OCI-LY1 (cell line): ENCODE measurements around the gene ACTL9.
A peak's percentile ranks its signal among the peaks of the same experiment; 100 is the strongest.

Experiments
- H2AFZ ChIP-seq: fragments of 200-600 bp; sonication (generic), shearing (Covaris generic); 2 replicates; pipeline ENCODE4 v1.6.0; 2014; ENCODE audit warnings: antibody characterized with exemption, mild to moderate bottlenecking, low read length
- H3F3A ChIP-seq: fragments of 200-600 bp; sonication (generic), shearing (Covaris generic); 2 replicates; pipeline ENCODE4 v1.6.0; 2014; ENCODE audit warnings: mild to moderate bottlenecking, antibody characterized with exemption, low read length, moderate library complexity; ENCODE audit not compliant: insufficient read depth
- H3K27ac ChIP-seq: fragments of 200-600 bp; sonication (generic); 2 replicates; pipeline ENCODE4 v1.5.1; 2014; ENCODE audit warnings: low read length, mixed run types, mild to moderate bottlenecking, low read depth; ENCODE audit not compliant: poor library complexity, severe bottlenecking
- H3K27me3 ChIP-seq: fragments of 200-600 bp; sonication (generic); 2 replicates; pipeline ENCODE4 v1.6.0; 2014; ENCODE audit warnings: antibody characterized with exemption, mild to moderate bottlenecking, low read length, moderate library complexity; ENCODE audit not compliant: insufficient read depth
- H3K36me3 ChIP-seq: fragments of 200-600 bp; sonication (generic); 2 replicates; pipeline ENCODE4 v1.6.1; 2014; ENCODE audit warnings: mild to moderate bottlenecking, antibody characterized with exemption, low read length, moderate library complexity, mixed read lengths; ENCODE audit not compliant: insufficient read depth
- H3K4me1 ChIP-seq: fragments of 200-600 bp; sonication (generic); 2 replicates; pipeline ENCODE4 v1.5.1; 2014; ENCODE audit warnings: mild to moderate bottlenecking, low read length, moderate library complexity; ENCODE audit not compliant: insufficient read depth, severe bottlenecking
- H3K4me2 ChIP-seq: fragments of 200-600 bp; sonication (generic), shearing (Covaris generic); 2 replicates; pipeline ENCODE4 v1.6.1; 2014; ENCODE audit warnings: low read length
- H3K4me3 ChIP-seq: fragments of 200-600 bp; sonication (generic); 2 replicates; pipeline ENCODE4 v1.5.1; 2014; ENCODE audit warnings: low read length, low read depth, mild to moderate bottlenecking, mixed read lengths; ENCODE audit not compliant: poor library complexity, severe bottlenecking
- H3K79me2 ChIP-seq: fragments of 200-600 bp; shearing (Covaris generic); 2 replicates; pipeline ENCODE4 v1.6.1; 2016; ENCODE audit warnings: mixed run types, low read length, mixed read lengths; ENCODE audit not compliant: insufficient read depth
- H3K9ac ChIP-seq: fragments of 200-600 bp; sonication (generic), shearing (Covaris generic); 2 replicates; pipeline ENCODE4 v1.6.1; 2014; ENCODE audit warnings: mild to moderate bottlenecking, low read length, mixed read lengths
- H3K9me2 ChIP-seq: fragments of 200-600 bp; sonication (generic), shearing (Covaris generic); 2 replicates; pipeline ENCODE4 v1.6.1; 2014; ENCODE audit warnings: low read depth, mild to moderate bottlenecking, low read length, mixed read lengths
- H3K9me3 ChIP-seq: fragments of 200-600 bp; shearing (Covaris generic); 2 replicates; pipeline ENCODE4 v1.6.1; 2014; ENCODE audit warnings: low read length, mixed read lengths
- H4K20me1 ChIP-seq: fragments of 200-600 bp; sonication (generic), shearing (Covaris generic); 2 replicates; pipeline ENCODE4 v1.6.0; 2016; ENCODE audit warnings: mild to moderate bottlenecking, low read length; ENCODE audit not compliant: insufficient read depth
- EZH2 ChIP-seq: fragments of 200-600 bp; sonication (generic), shearing (Covaris generic); IDR thresholded peaks from 2 replicates; pipeline ENCODE4 v1.8.0; 2017; ENCODE audit warnings: borderline replicate concordance, mixed run types, mild to moderate bottlenecking, antibody characterized with exemption, low read length, moderate library complexity, mixed read lengths
- TF ChIP-seq, protein P1 (sequence below): fragments of 200-600 bp; sonication (generic), shearing (Covaris generic); IDR thresholded peaks from 2 replicates; pipeline ENCODE4 v1.5.1; 2017; ENCODE audit warnings: mild to moderate bottlenecking, antibody characterized with exemption, low read length, moderate library complexity, mixed read lengths

ACTL9 gene

DNA sequence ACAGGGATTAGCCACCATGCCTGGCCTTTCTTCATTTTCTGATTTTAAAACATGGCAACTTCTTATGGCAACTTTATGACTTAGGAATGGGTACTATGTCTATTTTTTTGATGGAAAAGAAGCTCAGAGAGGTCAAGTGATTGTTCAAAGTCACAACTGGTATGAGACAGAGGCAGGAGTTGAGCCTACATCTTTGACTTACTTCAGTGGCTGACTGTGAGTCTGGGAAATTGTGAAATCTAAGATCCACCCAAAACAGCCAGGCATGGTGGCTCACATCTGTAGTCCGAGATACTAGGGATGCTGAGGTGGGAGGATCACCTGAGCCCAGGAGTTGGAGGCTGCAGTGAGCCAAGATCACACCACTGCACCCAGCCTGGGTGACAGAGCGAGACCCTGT lies 2.4 kb upstream of the ACTL9 start:
- Histone ChIP-seq H2AFZ (no peak overlapping the region), H3K4me2 (no peak overlapping the region), H3K36me3 (no peaks in the 10 kb centered on the region), H3K9ac (no peak overlapping the region), H3K27me3 (no peaks in the 10 kb centered on the region), H3K4me3 (no peak overlapping the region), H3F3A (no peaks in the 10 kb centered on the region), H3K27ac (no peak overlapping the region), H3K9me2 (no peaks in the 10 kb centered on the region), H3K9me3 (no peaks in the 10 kb centered on the region), H3K4me1 (no peaks in the 10 kb centered on the region), H4K20me1 (no peaks in the 10 kb centered on the region), H3K79me2 (no peaks in the 10 kb centered on the region)
- TF ChIP-seq EZH2, result no peak
- TF ChIP-seq, protein P1, sequence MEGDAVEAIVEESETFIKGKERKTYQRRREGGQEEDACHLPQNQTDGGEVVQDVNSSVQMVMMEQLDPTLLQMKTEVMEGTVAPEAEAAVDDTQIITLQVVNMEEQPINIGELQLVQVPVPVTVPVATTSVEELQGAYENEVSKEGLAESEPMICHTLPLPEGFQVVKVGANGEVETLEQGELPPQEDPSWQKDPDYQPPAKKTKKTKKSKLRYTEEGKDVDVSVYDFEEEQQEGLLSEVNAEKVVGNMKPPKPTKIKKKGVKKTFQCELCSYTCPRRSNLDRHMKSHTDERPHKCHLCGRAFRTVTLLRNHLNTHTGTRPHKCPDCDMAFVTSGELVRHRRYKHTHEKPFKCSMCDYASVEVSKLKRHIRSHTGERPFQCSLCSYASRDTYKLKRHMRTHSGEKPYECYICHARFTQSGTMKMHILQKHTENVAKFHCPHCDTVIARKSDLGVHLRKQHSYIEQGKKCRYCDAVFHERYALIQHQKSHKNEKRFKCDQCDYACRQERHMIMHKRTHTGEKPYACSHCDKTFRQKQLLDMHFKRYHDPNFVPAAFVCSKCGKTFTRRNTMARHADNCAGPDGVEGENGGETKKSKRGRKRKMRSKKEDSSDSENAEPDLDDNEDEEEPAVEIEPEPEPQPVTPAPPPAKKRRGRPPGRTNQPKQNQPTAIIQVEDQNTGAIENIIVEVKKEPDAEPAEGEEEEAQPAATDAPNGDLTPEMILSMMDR, result no peak

GRCh38 chr19:8699908-8700307 lies 1.3 kb upstream of the ACTL9 start:
- H3K4me2 ChIP-seq, result no peak overlapping the region
- H3K9me2 ChIP-seq, result no peaks in the 10 kb centered on the region
- no peaks in the 10 kb centered on the region for H3K36me3 ChIP-seq
- no peak overlapping the region for H3K4me3 ChIP-seq
- H3K27me3 ChIP-seq, result no peaks in the 10 kb centered on the region
- H3K9me3 ChIP-seq, result no peaks in the 10 kb centered on the region
- H3K79me2 ChIP-seq, result no peaks in the 10 kb centered on the region
- H3K27ac ChIP-seq, result no peak overlapping the region
- H3F3A ChIP-seq, result no peaks in the 10 kb centered on the region
- no peak for TF ChIP-seq EZH2
- TF ChIP-seq, protein P1, result no peak
- no peaks in the 10 kb centered on the region for H3K4me1 ChIP-seq
- H2AFZ ChIP-seq, result no peak overlapping the region
- no peaks in the 10 kb centered on the region for H4K20me1 ChIP-seq
- H3K9ac ChIP-seq, result no peak overlapping the region

DNA sequence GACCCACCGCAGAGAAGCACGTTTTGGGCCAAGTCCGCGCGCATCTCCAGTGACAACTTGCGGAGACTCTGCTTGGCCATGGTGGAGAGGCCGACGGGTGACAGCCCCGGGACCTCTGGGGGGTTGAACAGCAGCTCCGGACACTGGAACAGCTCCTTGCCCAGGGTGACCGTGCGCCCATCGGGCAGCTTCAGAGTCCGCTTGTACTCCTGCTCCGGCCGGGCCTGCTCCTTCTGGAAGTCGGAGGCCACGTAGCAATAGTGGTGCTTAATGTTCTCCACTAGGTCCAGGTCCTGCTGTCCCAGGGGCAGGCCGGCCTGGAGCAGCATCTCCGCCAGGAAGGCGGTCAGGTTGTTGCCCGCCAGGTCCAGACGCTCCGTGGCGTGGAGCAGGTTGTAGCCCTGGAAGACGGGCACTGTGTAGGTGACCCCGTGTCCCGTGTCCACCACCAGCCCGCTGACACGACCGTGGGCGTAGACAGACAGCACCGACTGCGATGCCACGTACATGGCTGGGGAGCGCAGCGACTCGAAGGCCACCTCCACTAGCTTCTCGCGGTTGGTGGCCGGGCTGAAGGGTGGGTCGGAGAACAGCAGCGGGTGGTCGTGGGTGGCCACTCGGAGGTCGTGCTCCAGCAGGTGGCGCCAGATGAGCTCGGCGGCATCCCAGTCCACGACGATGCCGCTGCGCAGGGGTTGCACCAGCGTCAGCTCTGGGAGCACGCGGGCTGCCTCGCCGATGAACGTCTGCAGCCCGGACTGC lies 743 bp downstream of the ACTL9 start:
- Histone ChIP-seq H3K27me3 (no peaks in the 10 kb centered on the region), H3K9ac (no peak overlapping the region), H3K79me2 (no peaks in the 10 kb centered on the region), H3K27ac (no peak overlapping the region), H3K4me1 (no peaks in the 10 kb centered on the region), H3K9me2 (no peaks in the 10 kb centered on the region), H3K4me3 (no peak overlapping the region), H3K9me3 (no peaks in the 10 kb centered on the region), H2AFZ (no peak overlapping the region), H3K4me2 (no peak overlapping the region), H3F3A (no peaks in the 10 kb centered on the region), H3K36me3 (no peaks in the 10 kb centered on the region), H4K20me1 (no peaks in the 10 kb centered on the region)
- no peak for TF ChIP-seq EZH2
- TF ChIP-seq, protein P1, result peak; percentile 35; the same call in 1 of the 2 replicates
